OCI-LY1 (cell line): ENCODE measurements around the gene RABGAP1L.
A peak's percentile ranks its signal among the peaks of the same experiment; 100 is the strongest.

Experiments
- H2AFZ ChIP-seq: fragments of 200-600 bp; sonication (generic), shearing (Covaris generic); 2 replicates; pipeline ENCODE4 v1.6.0; 2014; ENCODE audit warnings: antibody characterized with exemption, mild to moderate bottlenecking, low read length
- H3F3A ChIP-seq: fragments of 200-600 bp; sonication (generic), shearing (Covaris generic); 2 replicates; pipeline ENCODE4 v1.6.0; 2014; ENCODE audit warnings: mild to moderate bottlenecking, antibody characterized with exemption, low read length, moderate library complexity; ENCODE audit not compliant: insufficient read depth
- H3K27ac ChIP-seq: fragments of 200-600 bp; sonication (generic); 2 replicates; pipeline ENCODE4 v1.5.1; 2014; ENCODE audit warnings: low read length, mixed run types, mild to moderate bottlenecking, low read depth; ENCODE audit not compliant: poor library complexity, severe bottlenecking
- H3K27me3 ChIP-seq: fragments of 200-600 bp; sonication (generic); 2 replicates; pipeline ENCODE4 v1.6.0; 2014; ENCODE audit warnings: antibody characterized with exemption, mild to moderate bottlenecking, low read length, moderate library complexity; ENCODE audit not compliant: insufficient read depth
- H3K36me3 ChIP-seq: fragments of 200-600 bp; sonication (generic); 2 replicates; pipeline ENCODE4 v1.6.1; 2014; ENCODE audit warnings: mild to moderate bottlenecking, antibody characterized with exemption, low read length, moderate library complexity, mixed read lengths; ENCODE audit not compliant: insufficient read depth
- H3K4me1 ChIP-seq: fragments of 200-600 bp; sonication (generic); 2 replicates; pipeline ENCODE4 v1.5.1; 2014; ENCODE audit warnings: mild to moderate bottlenecking, low read length, moderate library complexity; ENCODE audit not compliant: insufficient read depth, severe bottlenecking
- H3K4me2 ChIP-seq: fragments of 200-600 bp; sonication (generic), shearing (Covaris generic); 2 replicates; pipeline ENCODE4 v1.6.1; 2014; ENCODE audit warnings: low read length
- H3K4me3 ChIP-seq: fragments of 200-600 bp; sonication (generic); 2 replicates; pipeline ENCODE4 v1.5.1; 2014; ENCODE audit warnings: low read length, low read depth, mild to moderate bottlenecking, mixed read lengths; ENCODE audit not compliant: poor library complexity, severe bottlenecking
- H3K79me2 ChIP-seq: fragments of 200-600 bp; shearing (Covaris generic); 2 replicates; pipeline ENCODE4 v1.6.1; 2016; ENCODE audit warnings: mixed run types, low read length, mixed read lengths; ENCODE audit not compliant: insufficient read depth
- H3K9ac ChIP-seq: fragments of 200-600 bp; sonication (generic), shearing (Covaris generic); 2 replicates; pipeline ENCODE4 v1.6.1; 2014; ENCODE audit warnings: mild to moderate bottlenecking, low read length, mixed read lengths
- H3K9me2 ChIP-seq: fragments of 200-600 bp; sonication (generic), shearing (Covaris generic); 2 replicates; pipeline ENCODE4 v1.6.1; 2014; ENCODE audit warnings: low read depth, mild to moderate bottlenecking, low read length, mixed read lengths
- H3K9me3 ChIP-seq: fragments of 200-600 bp; shearing (Covaris generic); 2 replicates; pipeline ENCODE4 v1.6.1; 2014; ENCODE audit warnings: low read length, mixed read lengths
- H4K20me1 ChIP-seq: fragments of 200-600 bp; sonication (generic), shearing (Covaris generic); 2 replicates; pipeline ENCODE4 v1.6.0; 2016; ENCODE audit warnings: mild to moderate bottlenecking, low read length; ENCODE audit not compliant: insufficient read depth
- CTCF ChIP-seq: fragments of 200-600 bp; sonication (generic), shearing (Covaris generic); IDR thresholded peaks from 2 replicates; pipeline ENCODE4 v1.5.1; 2017; ENCODE audit warnings: mild to moderate bottlenecking, antibody characterized with exemption, low read length, moderate library complexity, mixed read lengths
- EZH2 ChIP-seq: fragments of 200-600 bp; sonication (generic), shearing (Covaris generic); IDR thresholded peaks from 2 replicates; pipeline ENCODE4 v1.8.0; 2017; ENCODE audit warnings: borderline replicate concordance, mixed run types, mild to moderate bottlenecking, antibody characterized with exemption, low read length, moderate library complexity, mixed read lengths

Gene RABGAP1L

GRCh38 chr1:174744886-174745285 lies 585.6 kb downstream of the RABGAP1L start:
- Histone ChIP-seq H3K9me2 (no peaks in the 10 kb centered on the region), H3K4me3 (no peak overlapping the region), H3K79me2 (no peaks in the 10 kb centered on the region), H3K9me3 (no peaks in the 10 kb centered on the region), H3K9ac (no peak overlapping the region), H3K27me3 (no peaks in the 10 kb centered on the region), H3K4me1 (peaks cover 50% of the 10 kb centered on the region), H3F3A (no peaks in the 10 kb centered on the region; the same call in 1 of the 2 replicates), H3K36me3 (no peaks in the 10 kb centered on the region), H4K20me1 (no peaks in the 10 kb centered on the region), H3K27ac (no peak overlapping the region), H2AFZ (no peak overlapping the region), H3K4me2 (no peak overlapping the region)
- TF ChIP-seq EZH2 (no peak), CTCF (no peak)

- Histone ChIP-seq H3K27ac (no peak overlapping the region), H4K20me1 (no peaks in the 10 kb centered on the region), H3K9me3 (no peaks in the 10 kb centered on the region), H3K9me2 (no peaks in the 10 kb centered on the region), H3K79me2 (no peaks in the 10 kb centered on the region), H3K4me3 (no peak overlapping the region), H3K36me3 (no peaks in the 10 kb centered on the region), H3K4me2 (no peak overlapping the region), H2AFZ (no peak overlapping the region), H3K27me3 (no peaks in the 10 kb centered on the region), H3K9ac (peak overlapping the region; percentile 3; the same call in 1 of the 2 replicates), H3F3A (no peaks in the 10 kb centered on the region), H3K4me1 (peaks cover 36% of the 10 kb centered on the region)
- no peak for TF ChIP-seq EZH2
- no peak for TF ChIP-seq CTCF
Observed at GRCh38 chr1:174746024-174746808, 586.9 kb downstream of the RABGAP1L start.

- H4K20me1 ChIP-seq = no peaks in the 10 kb centered on the region
- no peaks in the 10 kb centered on the region for H3K27me3 ChIP-seq
- TF ChIP-seq CTCF (peak; percentile 38), EZH2 (no peak)
- H3K36me3 ChIP-seq = no peaks in the 10 kb centered on the region
- H3K9me2 ChIP-seq = no peaks in the 10 kb centered on the region
- H3K4me1 ChIP-seq = peaks cover 30% of the 10 kb centered on the region
- H3K4me3 ChIP-seq = no peak overlapping the region
- no peaks in the 10 kb centered on the region for H3K79me2 ChIP-seq
- H3K4me2 ChIP-seq = no peak overlapping the region
- H3F3A ChIP-seq = no peaks in the 10 kb centered on the region
- H3K9me3 ChIP-seq = no peaks in the 10 kb centered on the region
- no peak overlapping the region for H3K9ac ChIP-seq
- H2AFZ ChIP-seq = no peak overlapping the region
- no peak overlapping the region for H3K27ac ChIP-seq
Observed at GRCh38 chr1:174747613-174748012, 588.3 kb downstream of the RABGAP1L start.
